Measurements from ENCODE around the gene NFATC2IP. TPM values are rescaled to one million over a fixed set of nuclear protein-coding genes. Genes with fewer than 3 reads are reported as not detected.
"Not testable (repeated sequence)": the region's sequence is repeated elsewhere in the genome, so short reads cannot be mapped to it uniquely, and the experiment has no call there.

NFATC2IP gene
- total RNA-seq, 2 donors from 2014 or later: 20.0 to 65.6 TPM

- Histone ChIP-seq H3K36me3 (replicated peaks in 1 of 2; ENCODE audit: insufficient read depth in 1 of 2, low read depth in 2 of 2) (no peaks in the 10 kb centered on the region), H3K27me3 (no peaks in the 10 kb centered on the region), H3K4me3 (peak overlapping the region in 1 of 2 donors; percentile 16), H3K4me1 (peaks cover 25% of the 10 kb centered on the region), H3K9me3 (no peaks in the 10 kb centered on the region), H3K27ac (peak overlapping the region; percentile 84 to 100 (median 97))
- intact Hi-C loops (cut with DNase I): no loop called here
- DNase-seq (no peak), ATAC-seq (peak; percentile 4)
- WGBS, 2 donors: 12 to 23% methylated on average over 9 to 13 of the region's 15 CpGs
- peak; percentile 52 to 72 (median 61) for TF ChIP-seq POLR2A (IDR thresholded peaks at IDR 0.05)
- peak in 6 of 7 experiments; percentile 16 to 70 (median 52) for TF ChIP-seq CTCF (IDR thresholded peaks at IDR 0.05)
Measured at GRCh38 chr16:28924399-28924761, 26.4 kb upstream of the NFATC2IP start.

GRCh38 chr16:28924762-28925385, 25.9 kb upstream of the NFATC2IP start, which contains the start of gene RABEP2:
Gene RABEP2 (minus strand): TSS chr16:28925238. CDS start chr16:28925163, 75 bp downstream.
- Histone ChIP-seq H3K27me3 (no peaks in the 10 kb centered on the region), H3K27ac (peak within 1 kb of the TSS; percentile 84 to 100 (median 97)), H3K36me3 (replicated peaks in 1 of 2; ENCODE audit: insufficient read depth in 1 of 2, low read depth in 2 of 2) (no peaks in the 10 kb centered on the region), H3K4me1 (peaks cover 25% of the 10 kb centered on the region), H3K9me3 (no peaks in the 10 kb centered on the region), H3K4me3 (peak within 1 kb of the TSS; percentile 48 to 81)
- TF ChIP-seq CTCF (IDR thresholded peaks at IDR 0.05): peak in 1 of 7 experiments; percentile 7
- no peak for TF ChIP-seq POLR2A (IDR thresholded peaks at IDR 0.05)
- intact Hi-C loops (cut with DNase I): no loop called here
- WGBS, 2 donors: 0 to 2% methylated on average over 18 to 38 of the region's 66 CpGs
- ATAC-seq (peak; percentile 93), DNase-seq (peak; percentile 99 to 100 (median 99))

- peak; percentile 67 to 80 (median 70) for DNase-seq
- Histone ChIP-seq H3K36me3 (replicated peaks in 1 of 2; ENCODE audit: insufficient read depth in 1 of 2, low read depth in 2 of 2) (no peaks in the 10 kb centered on the region), H3K27me3 (no peaks in the 10 kb centered on the region), H3K27ac (peak overlapping the region; percentile 84 to 100 (median 97)), H3K4me3 (peak overlapping the region; percentile 48 to 81), H3K4me1 (peaks cover 25% of the 10 kb centered on the region), H3K9me3 (no peaks in the 10 kb centered on the region)
- intact Hi-C loops (cut with DNase I): no loop called here
- TF ChIP-seq POLR2A (IDR thresholded peaks at IDR 0.05): peak; percentile 15 to 75 (median 74)
- no peak for TF ChIP-seq CTCF (IDR thresholded peaks at IDR 0.05)
- 1 to 2% methylated on average over 23 to 47 of the region's 48 CpGs for WGBS, 2 donors
- peak; percentile 25 for ATAC-seq
Measured at GRCh38 chr16:28925386-28926228, 25.1 kb upstream of the NFATC2IP start.

- H3K27ac ChIP-seq: peak overlapping the region in 3 of 4 donors; percentile 84 to 100 (median 98)
- H3K9me3 ChIP-seq; H3K27me3 ChIP-seq; H3K4me3 ChIP-seq; intact Hi-C loops (cut with DNase I); DNase-seq; ATAC-seq; H3K36me3 ChIP-seq (replicated peaks in 1 of 2; ENCODE audit: insufficient read depth in 1 of 2, low read depth in 2 of 2): not testable (repeated sequence)
- 63 to 68% methylated on average over 2 of the region's 2 CpGs for WGBS, 2 donors
- H3K4me1 ChIP-seq: peaks cover 25% of the 10 kb centered on the region
Measured at GRCh38 chr16:28926284-28926683, 24.5 kb upstream of the NFATC2IP start.

GRCh38 chr16:28927815-28928214, 22.9 kb upstream of the NFATC2IP start:
- DNase-seq (no peak), ATAC-seq (no peak)
- Histone ChIP-seq H3K4me1 (peaks cover 17% of the 10 kb centered on the region), H3K4me3 (no peak overlapping the region), H3K36me3 (replicated peaks in 1 of 2; ENCODE audit: insufficient read depth in 1 of 2, low read depth in 2 of 2) (no peaks in the 10 kb centered on the region), H3K27me3 (no peaks in the 10 kb centered on the region), H3K27ac (no peak overlapping the region), H3K9me3 (no peaks in the 10 kb centered on the region)
- intact Hi-C loops (cut with DNase I): no loop called here
- no peak for TF ChIP-seq POLR2A (IDR thresholded peaks at IDR 0.05)
- no peak for TF ChIP-seq CTCF (IDR thresholded peaks at IDR 0.05)
- 81% methylated on average over 1 of the region's 1 CpG for WGBS, 2 donors

Data from body of pancreas (tissue), 4 donors.